Measurements from ENCODE around the gene CREG1. TPM values are rescaled to one million over a fixed set of nuclear protein-coding genes. Genes with fewer than 3 reads are reported as not detected.

Gene CREG1
- total and polyA plus RNA-seq, 2 donors, result 61.3 to 179 TPM

DNA sequence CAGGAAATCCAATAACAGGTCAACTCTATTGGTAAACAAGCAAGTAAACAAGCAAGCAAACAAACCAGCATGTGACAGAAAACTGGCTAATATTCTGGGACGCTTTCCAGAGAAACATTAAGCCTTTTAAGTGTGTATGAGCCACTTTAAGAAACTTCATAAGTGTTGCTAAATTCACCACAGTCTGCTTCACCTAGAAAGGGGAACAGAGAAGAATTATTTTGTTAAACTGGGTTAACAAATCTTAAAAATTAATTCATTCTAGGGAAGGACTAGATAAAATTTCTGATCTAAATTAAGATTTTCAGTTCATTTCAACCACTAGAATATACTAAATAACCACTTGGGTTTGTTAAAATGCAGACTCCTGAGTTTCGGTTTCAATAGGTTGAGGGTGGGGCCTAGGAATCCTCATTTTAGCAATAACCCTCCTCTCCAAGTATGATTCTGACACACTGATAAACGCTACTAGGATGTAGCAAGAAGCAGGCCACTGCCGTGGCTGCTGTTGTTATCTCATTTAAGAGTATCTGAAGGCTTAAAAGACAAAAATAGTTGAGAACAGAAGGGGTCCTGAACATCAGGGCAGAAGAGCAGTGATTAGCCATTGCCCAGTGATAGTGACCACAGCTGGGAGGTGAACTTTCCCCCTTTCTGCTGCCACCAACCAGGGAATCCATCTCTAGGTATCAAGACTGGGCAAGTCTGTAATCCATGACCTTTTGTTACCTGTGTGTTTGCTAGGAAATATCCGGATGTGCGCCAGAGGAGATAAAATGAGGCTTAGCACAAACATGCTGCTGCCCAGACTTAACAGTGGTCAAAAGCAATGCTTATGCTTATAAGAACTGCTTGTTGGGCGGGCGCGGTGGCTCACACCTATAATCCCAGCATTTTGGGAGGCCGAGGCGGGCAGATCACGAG, 11.2 kb downstream of the CREG1 start:
- 88% methylated on average over 12 of the region's 12 CpGs for WGBS
- H3K36me3 ChIP-seq (ENCODE audit: control insufficient read depth in 2 of 2, insufficient read depth in 2 of 2, low read length in 1 of 2), result no peaks in the 10 kb centered on the region
- no peaks in the 10 kb centered on the region for H3K4me1 ChIP-seq (ENCODE audit: control insufficient read depth in 2 of 2, insufficient read depth in 2 of 2, low read length in 2 of 2)

DNA sequence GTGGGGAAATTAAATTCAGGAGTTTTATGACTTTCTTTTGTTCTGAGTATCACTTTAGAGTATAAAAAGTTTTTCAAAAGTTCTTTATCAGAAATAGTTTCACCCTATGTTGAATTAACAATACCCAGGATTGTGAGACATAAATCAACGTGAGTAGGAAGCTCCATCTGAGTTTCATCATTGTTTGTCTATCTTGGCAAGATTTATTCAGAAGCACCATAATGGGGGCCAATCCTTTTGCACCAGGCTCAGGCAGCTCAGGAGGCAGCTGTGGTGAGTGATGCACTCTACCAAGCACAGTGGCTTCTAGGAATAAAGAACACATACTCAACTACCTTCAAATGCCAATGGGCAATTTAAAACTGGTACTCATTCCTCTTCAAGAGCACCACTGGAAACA, 12.0 kb downstream of the CREG1 start:
- Histone ChIP-seq H3K4me1 (ENCODE audit: control insufficient read depth in 2 of 2, insufficient read depth in 2 of 2, low read length in 2 of 2) (no peaks in the 10 kb centered on the region), H3K4me3 (ENCODE audit: low read length in 2 of 2) (no peak overlapping the region), H3K9me3 (ENCODE audit: control insufficient read depth in 2 of 2, insufficient read depth in 1 of 2, low read length in 1 of 2) (no peaks in the 10 kb centered on the region), H3K27me3 (ENCODE audit: control insufficient read depth in 2 of 2, insufficient read depth in 1 of 2, low read length in 1 of 2) (no peaks in the 10 kb centered on the region), H3K27ac (ENCODE audit: low read depth in 1 of 2, low read length in 1 of 2) (no peak overlapping the region), H3K36me3 (ENCODE audit: control insufficient read depth in 2 of 2, insufficient read depth in 2 of 2, low read length in 1 of 2) (no peaks in the 10 kb centered on the region)
- 0% methylated on average over 1 of the region's 1 CpG for WGBS
- no peak for DNase-seq (ENCODE audit: low read depth in 6 of 9, low spot score in 9 of 9)

More for the DNA sequence above, 11.2 kb downstream of the CREG1 start:
- no peak for DNase-seq (ENCODE audit: low read depth in 6 of 9, low spot score in 9 of 9)
- Histone ChIP-seq H3K27me3 (ENCODE audit: control insufficient read depth in 2 of 2, insufficient read depth in 1 of 2, low read length in 1 of 2) (no peaks in the 10 kb centered on the region), H3K9me3 (ENCODE audit: control insufficient read depth in 2 of 2, insufficient read depth in 1 of 2, low read length in 1 of 2) (no peaks in the 10 kb centered on the region), H3K27ac (ENCODE audit: low read depth in 1 of 2, low read length in 1 of 2) (no peak overlapping the region), H3K4me3 (ENCODE audit: low read length in 2 of 2) (no peak overlapping the region)

DNA sequence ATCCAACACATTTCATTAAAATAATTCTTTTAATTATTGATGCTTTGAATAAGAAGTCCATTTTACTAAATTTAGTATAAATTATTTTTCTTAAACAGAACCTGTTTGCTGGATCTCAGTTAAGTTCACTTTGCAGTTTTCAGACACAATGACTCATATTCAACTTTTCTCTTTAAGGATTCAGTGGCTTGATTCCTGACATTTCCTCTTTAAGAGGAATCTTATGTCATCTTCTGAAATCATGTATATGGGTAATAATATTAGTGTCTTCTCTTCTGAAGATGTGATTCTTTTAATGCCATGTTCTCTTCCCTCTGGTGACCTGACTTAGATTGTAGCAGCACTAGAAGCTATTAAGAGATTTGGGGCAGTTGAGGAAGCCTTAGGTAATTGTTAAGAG, 12.6 kb downstream of the CREG1 start:
- Histone ChIP-seq H3K4me1 (ENCODE audit: control insufficient read depth in 2 of 2, insufficient read depth in 2 of 2, low read length in 2 of 2) (no peaks in the 10 kb centered on the region), H3K9me3 (ENCODE audit: control insufficient read depth in 2 of 2, insufficient read depth in 1 of 2, low read length in 1 of 2) (no peaks in the 10 kb centered on the region), H3K27me3 (ENCODE audit: control insufficient read depth in 2 of 2, insufficient read depth in 1 of 2, low read length in 1 of 2) (no peaks in the 10 kb centered on the region), H3K36me3 (ENCODE audit: control insufficient read depth in 2 of 2, insufficient read depth in 2 of 2, low read length in 1 of 2) (no peaks in the 10 kb centered on the region), H3K4me3 (ENCODE audit: low read length in 2 of 2) (no peak overlapping the region), H3K27ac (ENCODE audit: low read depth in 1 of 2, low read length in 1 of 2) (no peak overlapping the region)
- no peak for DNase-seq (ENCODE audit: low read depth in 6 of 9, low spot score in 9 of 9)

DNA sequence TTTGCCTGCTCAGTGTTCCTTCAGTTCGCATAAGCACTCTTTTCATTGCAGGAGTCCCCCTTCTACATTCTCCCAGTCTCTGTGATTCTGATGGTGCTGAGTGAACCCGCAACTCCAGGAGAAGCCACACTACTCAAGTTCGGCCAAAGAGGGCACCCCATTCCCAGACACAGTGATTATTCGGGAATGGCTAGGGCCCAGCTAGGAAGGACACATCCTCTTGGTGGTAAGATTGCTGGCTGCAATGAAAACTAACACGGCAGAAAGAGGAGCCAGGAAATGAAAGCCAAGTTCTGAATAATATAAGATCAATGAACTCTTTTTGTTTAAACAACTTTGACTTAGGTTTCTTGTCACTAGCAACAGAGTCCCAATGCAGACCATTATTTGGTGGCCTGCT, 14.9 kb downstream of the CREG1 start:
- no peak for DNase-seq (ENCODE audit: low read depth in 6 of 9, low spot score in 9 of 9)
- 88% methylated on average over 5 of the region's 5 CpGs for WGBS
- H3K36me3 ChIP-seq (ENCODE audit: control insufficient read depth in 2 of 2, insufficient read depth in 2 of 2, low read length in 1 of 2), result no peaks in the 10 kb centered on the region
- no peaks in the 10 kb centered on the region for H3K9me3 ChIP-seq (ENCODE audit: control insufficient read depth in 2 of 2, insufficient read depth in 1 of 2, low read length in 1 of 2)
- H3K27me3 ChIP-seq (ENCODE audit: control insufficient read depth in 2 of 2, insufficient read depth in 1 of 2, low read length in 1 of 2), result no peaks in the 10 kb centered on the region
- H3K4me3 ChIP-seq (ENCODE audit: low read length in 2 of 2), result no peak overlapping the region
- H3K4me1 ChIP-seq (ENCODE audit: control insufficient read depth in 2 of 2, insufficient read depth in 2 of 2, low read length in 2 of 2), result peaks cover under 1 to 3% of the 10 kb centered on the region in 2 donors
- H3K27ac ChIP-seq (ENCODE audit: low read depth in 1 of 2, low read length in 1 of 2), result no peak overlapping the region

DNA sequence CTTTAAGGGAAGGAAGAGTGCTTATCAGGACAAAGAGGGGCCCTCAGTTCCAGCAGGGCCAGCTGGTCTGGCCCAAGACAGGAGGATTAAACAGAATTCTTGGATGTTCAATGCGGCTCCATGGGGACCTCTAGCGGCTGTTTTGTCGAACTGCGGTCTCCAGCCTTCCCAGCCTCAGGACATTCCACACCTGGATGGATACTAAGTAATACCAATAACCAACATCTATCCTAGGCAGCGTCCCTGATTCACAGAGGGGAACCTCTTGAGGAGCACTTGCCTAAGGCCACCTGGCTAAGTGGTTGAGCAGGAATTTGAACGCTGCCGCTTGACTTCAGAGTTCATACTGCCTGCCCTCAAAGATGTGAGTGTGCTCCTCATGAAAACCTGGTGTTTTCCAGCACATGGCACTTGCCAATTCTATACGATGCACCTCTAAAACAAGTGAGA, 19.7 kb downstream of the CREG1 start:
- Histone ChIP-seq H3K4me1 (ENCODE audit: control insufficient read depth in 2 of 2, insufficient read depth in 2 of 2, low read length in 2 of 2) (peaks cover 7 to 14% of the 10 kb centered on the region in 2 donors), H3K27ac (ENCODE audit: low read depth in 1 of 2, low read length in 1 of 2) (no peak overlapping the region), H3K9me3 (ENCODE audit: control insufficient read depth in 2 of 2, insufficient read depth in 1 of 2, low read length in 1 of 2) (no peaks in the 10 kb centered on the region), H3K36me3 (ENCODE audit: control insufficient read depth in 2 of 2, insufficient read depth in 2 of 2, low read length in 1 of 2) (no peaks in the 10 kb centered on the region), H3K4me3 (ENCODE audit: low read length in 2 of 2) (no peak overlapping the region), H3K27me3 (ENCODE audit: control insufficient read depth in 2 of 2, insufficient read depth in 1 of 2, low read length in 1 of 2) (no peaks in the 10 kb centered on the region)
- peak in 6 of 9 donors; percentile 49 to 80 (median 68) for DNase-seq (ENCODE audit: low read depth in 6 of 9, low spot score in 9 of 9)
- WGBS, result 21% methylated on average over 8 of the region's 8 CpGs

DNA sequence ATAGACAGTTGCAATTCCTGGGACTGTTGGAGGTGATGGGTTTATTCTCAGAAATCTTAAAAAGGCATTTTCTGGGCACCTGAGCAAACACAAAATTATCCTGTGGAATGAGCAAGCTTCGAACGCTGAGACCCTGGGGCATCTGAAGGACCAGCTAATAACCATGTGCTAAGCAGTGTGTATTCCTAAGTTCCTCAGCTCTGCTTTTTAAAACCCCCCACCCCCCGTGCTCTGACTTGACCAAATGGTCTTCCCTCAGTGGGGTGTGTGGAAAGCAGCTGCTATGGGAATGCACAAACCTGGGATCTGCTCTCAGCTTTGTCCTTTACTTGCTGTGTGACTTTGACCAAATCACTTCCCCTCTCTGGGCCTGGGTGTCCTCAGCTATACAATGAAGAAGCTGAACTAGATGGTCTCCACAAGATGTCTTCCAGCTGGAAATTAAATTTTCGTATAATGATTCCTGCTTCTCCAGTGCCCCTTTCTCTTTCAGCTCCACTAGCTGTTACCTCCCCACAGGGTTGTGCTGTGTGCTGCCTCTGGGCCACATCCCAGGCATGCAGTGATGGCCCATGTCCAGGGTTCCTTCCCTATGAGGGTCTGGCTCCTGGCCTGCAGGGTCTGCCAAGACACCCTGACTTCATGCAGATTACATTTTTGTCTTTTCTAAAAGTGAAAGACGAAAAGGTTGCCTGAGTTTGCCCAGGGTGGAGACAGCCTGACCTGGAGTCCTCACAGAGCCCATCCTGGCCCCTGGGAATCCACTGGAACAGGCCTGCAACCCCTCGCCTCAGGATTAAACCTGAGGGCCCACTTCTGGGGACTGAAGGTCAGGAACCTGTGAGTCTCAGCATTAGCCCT, 20.4 kb downstream of the CREG1 start:
- Histone ChIP-seq H3K27ac (ENCODE audit: low read depth in 1 of 2, low read length in 1 of 2) (no peak overlapping the region), H3K36me3 (ENCODE audit: control insufficient read depth in 2 of 2, insufficient read depth in 2 of 2, low read length in 1 of 2) (no peaks in the 10 kb centered on the region), H3K27me3 (ENCODE audit: control insufficient read depth in 2 of 2, insufficient read depth in 1 of 2, low read length in 1 of 2) (no peaks in the 10 kb centered on the region), H3K4me3 (ENCODE audit: low read length in 2 of 2) (no peak overlapping the region), H3K9me3 (ENCODE audit: control insufficient read depth in 2 of 2, insufficient read depth in 1 of 2, low read length in 1 of 2) (no peaks in the 10 kb centered on the region), H3K4me1 (ENCODE audit: control insufficient read depth in 2 of 2, insufficient read depth in 2 of 2, low read length in 2 of 2) (peaks cover 7 to 14% of the 10 kb centered on the region in 2 donors)
- DNase-seq (ENCODE audit: low read depth in 6 of 9, low spot score in 9 of 9), result no peak
- WGBS, result 95% methylated on average over 6 of the region's 6 CpGs

DNA sequence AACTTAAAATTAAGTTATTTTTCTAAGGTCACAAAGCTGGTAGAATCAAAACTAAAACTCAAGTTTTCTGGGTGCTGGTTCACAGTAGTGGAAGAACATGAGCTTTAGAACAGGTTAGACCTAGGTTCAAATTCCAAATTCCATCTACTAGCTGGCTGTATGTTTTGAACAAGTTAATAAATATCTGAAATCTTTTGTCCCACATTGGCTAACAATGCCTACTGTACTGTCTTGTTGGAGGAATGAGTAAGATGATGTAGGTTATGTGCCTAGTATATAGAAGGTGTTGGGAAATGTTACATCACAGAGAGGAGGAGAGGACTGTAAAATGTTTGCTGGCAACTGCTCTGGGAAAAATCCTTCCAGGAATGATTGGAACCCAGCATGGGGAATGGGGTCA, 21.2 kb downstream of the CREG1 start:
- Histone ChIP-seq H3K4me1 (ENCODE audit: control insufficient read depth in 2 of 2, insufficient read depth in 2 of 2, low read length in 2 of 2) (peaks cover 7 to 22% of the 10 kb centered on the region in 2 donors), H3K4me3 (ENCODE audit: low read length in 2 of 2) (no peak overlapping the region), H3K9me3 (ENCODE audit: control insufficient read depth in 2 of 2, insufficient read depth in 1 of 2, low read length in 1 of 2) (no peaks in the 10 kb centered on the region), H3K27me3 (ENCODE audit: control insufficient read depth in 2 of 2, insufficient read depth in 1 of 2, low read length in 1 of 2) (no peaks in the 10 kb centered on the region), H3K36me3 (ENCODE audit: control insufficient read depth in 2 of 2, insufficient read depth in 2 of 2, low read length in 1 of 2) (no peaks in the 10 kb centered on the region), H3K27ac (ENCODE audit: low read depth in 1 of 2, low read length in 1 of 2) (no peak overlapping the region)
- no peak for DNase-seq (ENCODE audit: low read depth in 6 of 9, low spot score in 9 of 9)

DNA sequence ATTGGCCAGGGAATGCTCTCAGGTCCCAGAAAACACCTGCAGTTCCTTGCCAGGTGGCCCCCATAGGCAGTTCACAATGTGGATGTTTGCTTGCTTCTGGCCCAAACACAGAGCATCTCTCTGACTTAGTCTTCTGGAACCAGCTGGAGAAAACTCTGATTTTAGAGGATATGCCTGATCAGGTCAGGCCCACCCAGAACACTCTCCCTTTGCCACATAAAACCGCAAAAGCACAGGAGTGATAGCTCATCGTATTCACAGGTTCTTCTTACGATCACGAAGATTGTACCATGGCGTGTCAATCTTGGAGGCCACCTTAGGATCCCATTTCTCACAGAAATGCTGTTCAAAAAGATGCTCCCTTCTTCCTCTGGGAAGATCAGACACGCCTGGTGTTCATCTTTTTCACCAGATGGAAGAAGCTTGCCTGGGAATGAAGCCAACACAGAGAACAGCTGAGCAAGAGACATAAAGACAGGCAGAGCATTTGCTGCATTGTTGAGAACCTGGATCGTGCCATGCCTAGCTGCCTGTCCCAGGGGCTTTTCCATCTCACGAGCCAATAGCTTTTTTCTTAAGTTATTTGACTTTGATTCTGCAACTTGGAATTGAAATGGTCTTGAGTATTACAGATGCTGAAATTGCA, 23.6 kb downstream of the CREG1 start:
- no peak for DNase-seq (ENCODE audit: low read depth in 6 of 9, low spot score in 9 of 9)
- H3K9me3 ChIP-seq (ENCODE audit: control insufficient read depth in 2 of 2, insufficient read depth in 1 of 2, low read length in 1 of 2), result no peaks in the 10 kb centered on the region
- H3K36me3 ChIP-seq (ENCODE audit: control insufficient read depth in 2 of 2, insufficient read depth in 2 of 2, low read length in 1 of 2), result no peaks in the 10 kb centered on the region
- H3K27ac ChIP-seq (ENCODE audit: low read depth in 1 of 2, low read length in 1 of 2), result no peak overlapping the region
- H3K27me3 ChIP-seq (ENCODE audit: control insufficient read depth in 2 of 2, insufficient read depth in 1 of 2, low read length in 1 of 2), result no peaks in the 10 kb centered on the region
- 96% methylated on average over 8 of the region's 8 CpGs for WGBS
- H3K4me3 ChIP-seq (ENCODE audit: low read length in 2 of 2), result no peak overlapping the region
- peaks cover 7 to 31% of the 10 kb centered on the region in 2 donors for H3K4me1 ChIP-seq (ENCODE audit: control insufficient read depth in 2 of 2, insufficient read depth in 2 of 2, low read length in 2 of 2)

All from thymus (tissue), 11 donors.